Bronchial epithelial cell (primary cell): ENCODE measurements around the gene GNB3. TPM values are rescaled to one million over a fixed set of nuclear protein-coding genes. Genes with fewer than 3 reads are reported as not detected.

Source experiments
- DNase-seq: peaks from one replicate; pipeline ENCODE4 v3.0.0-alpha.2; 2010; ENCODE audit warnings: low read depth
- FAIRE-seq: peaks from 2 replicates; lab custom pipeline; 2011; peaks lifted over from hg19 to GRCh38; lab: Jason Lieb, UNC
- H3K27me3 ChIP-seq: 2 replicates; pipeline ENCODE4 v1.5.1; 2011; ENCODE audit warnings: low read length; ENCODE audit not compliant: control insufficient read depth, insufficient read depth
- H3K36me3 ChIP-seq: 2 replicates; pipeline ENCODE4 v1.5.1; 2011; ENCODE audit warnings: low read length; ENCODE audit not compliant: control insufficient read depth, insufficient read depth
- H3K4me3 ChIP-seq: 2 replicates; pipeline ENCODE4 v1.5.1; 2011; ENCODE audit warnings: mild to moderate bottlenecking, low read depth, low read length, control low read depth
- CTCF ChIP-seq: IDR thresholded peaks from 2 replicates; pipeline ENCODE4 v1.5.1; 2011; ENCODE audit warnings: mild to moderate bottlenecking, moderate library complexity, low read length, control low read depth, inconsistent platforms; ENCODE audit not compliant: insufficient read depth, severe bottlenecking
- total RNA-seq: library from RNA; depleted of rRNA; stranded (reverse); fragments of >200 nt; gene quantifications from 2 replicates; pipeline ENCODE4 v1.2.1, GENCODE V29; 2014

The GNB3 gene
- 0.38 and 0.53 TPM in 2 replicates for total RNA-seq

GRCh38 chr12:6840761-6841515 lies at the start of gene GNB3:
Gene GNB3, plus strand, starts transcription at chr12:6840925. Its CDS starts 363 bp downstream, at chr12:6841288.
- TF ChIP-seq CTCF, result no peak
- Histone ChIP-seq H3K4me3 (no peak within 1 kb of the TSS), H3K36me3 (peaks cover 7% of the 10 kb centered on the region), H3K27me3 (no peaks in the 10 kb centered on the region)
- no peak for DNase-seq
- no peak for FAIRE-seq

- Histone ChIP-seq H3K4me3 (no peak overlapping the region), H3K36me3 (no peaks in the 10 kb centered on the region), H3K27me3 (peaks cover 2% of the 10 kb centered on the region)
- FAIRE-seq (no peak), DNase-seq (no peak)
- TF ChIP-seq CTCF, result no peak
Measured at GRCh38 chr12:6791931-6792520, 48.7 kb upstream of the GNB3 start.

GRCh38 chr12:6792522-6793201 lies 48.1 kb upstream of the GNB3 start:
- H3K4me3 ChIP-seq, result no peak overlapping the region
- DNase-seq, result no peak
- peaks cover 2% of the 10 kb centered on the region for H3K27me3 ChIP-seq
- FAIRE-seq, result no peak
- no peak for TF ChIP-seq CTCF
- H3K36me3 ChIP-seq, result no peaks in the 10 kb centered on the region

- no peak for DNase-seq
- TF ChIP-seq CTCF, result no peak
- Histone ChIP-seq H3K27me3 (peaks cover 2% of the 10 kb centered on the region), H3K4me3 (no peak overlapping the region), H3K36me3 (no peaks in the 10 kb centered on the region)
- no peak for FAIRE-seq
Measured at GRCh38 chr12:6795088-6795487, 45.6 kb upstream of the GNB3 start.

GRCh38 chr12:6796576-6796975 lies 44.1 kb upstream of the GNB3 start:
- Histone ChIP-seq H3K36me3 (no peaks in the 10 kb centered on the region), H3K27me3 (peaks cover 2% of the 10 kb centered on the region), H3K4me3 (no peak overlapping the region)
- no peak for TF ChIP-seq CTCF
- DNase-seq (no peak), FAIRE-seq (no peak)
